HG03354 (cell line): ENCODE results near the gene PLXDC1.
"Not testable (repeated sequence)": the region's sequence is repeated elsewhere in the genome, so short reads cannot be mapped to it uniquely, and the experiment has no call there.

ENCODE experiments used
- ATAC-seq: cut with Tn5 transposase; IDR thresholded peaks from one replicate; pipeline ENCODE4 v1.9.1; 2021; ENCODE audit warnings: mild to moderate bottlenecking; ENCODE audit not compliant: unreplicated experiment, poor library complexity, severe bottlenecking

Gene PLXDC1

DNA sequence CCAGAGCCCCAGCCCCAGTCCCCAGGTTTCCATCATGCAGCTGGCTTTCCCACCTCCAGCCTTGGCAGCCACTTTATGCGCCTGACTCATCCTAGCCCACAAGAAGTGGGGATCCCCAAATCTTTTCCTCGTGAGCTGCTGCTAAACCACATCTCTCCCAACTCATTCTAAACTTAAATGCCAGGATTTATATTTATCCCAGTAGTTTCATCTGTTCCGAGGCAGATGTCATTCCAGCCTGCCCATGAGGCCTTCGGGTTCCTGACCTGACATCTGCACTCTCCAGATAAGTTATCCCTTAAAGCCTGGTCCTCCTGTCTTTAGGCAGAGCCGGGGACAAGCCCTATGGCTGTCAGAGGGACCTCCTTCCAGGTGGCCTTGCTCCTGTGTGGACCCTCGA, 16.6 kb downstream of the PLXDC1 start:
- ATAC-seq = no peak

DNA sequence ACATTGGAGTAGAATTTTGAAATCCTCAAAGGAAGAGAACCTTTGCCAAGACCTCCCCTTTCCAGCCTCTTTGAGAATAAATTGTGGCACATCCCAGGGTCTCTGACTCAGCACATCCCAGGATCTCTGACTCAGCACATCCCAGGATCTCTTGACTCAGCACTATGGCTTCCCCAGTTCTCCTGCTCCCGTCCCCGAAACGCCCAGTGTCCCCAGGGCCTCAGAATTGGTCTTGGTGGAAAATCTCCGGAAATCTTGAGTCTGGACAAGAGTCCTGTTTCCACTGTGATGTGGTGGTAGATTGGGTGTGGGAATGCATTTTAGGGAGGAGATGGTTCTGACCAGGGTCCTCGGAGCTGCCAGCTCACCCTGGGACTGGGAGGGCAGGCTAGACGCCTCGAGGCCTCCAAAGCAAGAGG, 19.2 kb downstream of the PLXDC1 start:
- ATAC-seq = no peak

DNA sequence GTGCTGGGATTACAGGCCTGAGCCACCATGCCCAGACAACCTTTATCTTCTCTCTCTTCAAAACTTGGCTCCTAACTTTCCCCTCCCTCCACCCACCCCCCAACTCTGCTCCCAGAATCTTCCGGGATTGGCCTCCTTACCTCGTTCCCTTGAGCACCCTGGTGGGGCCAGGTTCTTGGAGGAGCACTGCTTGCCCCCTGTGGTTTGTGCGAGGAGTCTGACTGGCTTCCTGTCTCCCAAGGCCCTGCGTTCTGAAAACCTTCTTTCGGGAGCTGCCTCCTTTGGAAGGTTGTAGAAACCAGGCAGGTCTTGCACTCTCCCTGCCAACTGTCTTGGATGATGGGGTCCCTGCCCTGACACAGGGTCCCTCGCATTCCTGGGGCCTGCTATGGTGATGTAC, 19.8 kb downstream of the PLXDC1 start:
- no peak for ATAC-seq

DNA sequence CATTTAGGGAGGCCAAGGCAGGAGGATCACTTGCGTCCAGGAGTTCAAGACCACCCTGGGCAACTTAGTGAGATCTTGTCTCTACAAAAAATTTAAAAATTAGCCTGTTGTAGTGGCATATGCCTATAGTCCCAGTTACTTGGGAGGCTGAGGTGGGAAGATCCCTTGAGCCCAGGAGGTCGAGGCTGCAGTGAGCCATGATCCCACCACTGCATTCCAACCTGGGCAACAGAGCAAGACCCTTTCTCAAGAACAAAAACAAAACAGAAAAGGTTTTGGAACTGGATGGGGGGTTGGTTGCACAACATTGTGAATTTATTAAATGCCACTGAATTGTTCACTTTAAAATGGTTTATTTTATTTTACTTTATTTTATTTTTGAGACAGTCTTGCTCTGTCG, 21.2 kb downstream of the PLXDC1 start:
- no peak for ATAC-seq

DNA sequence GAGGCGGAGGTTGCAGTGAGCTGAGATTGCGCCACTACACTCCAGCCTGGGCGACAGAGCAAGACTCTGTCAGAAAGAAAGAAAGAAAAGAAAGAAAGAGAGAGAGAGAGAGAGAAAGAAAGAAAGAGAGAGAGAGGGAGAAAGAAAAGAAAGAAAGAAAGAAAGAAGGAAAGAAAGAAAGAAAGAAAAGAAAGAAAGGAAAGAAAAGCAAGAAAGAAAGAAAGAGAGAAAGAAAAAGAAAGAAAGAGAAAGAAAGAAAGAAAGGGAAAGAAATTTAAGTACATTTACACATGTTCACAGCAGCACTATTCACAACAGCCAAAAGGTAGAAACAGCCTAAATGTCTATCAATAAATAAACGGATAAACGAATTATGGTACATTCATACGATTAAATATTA, 21.9 kb downstream of the PLXDC1 start:
- ATAC-seq = not testable (repeated sequence)

DNA sequence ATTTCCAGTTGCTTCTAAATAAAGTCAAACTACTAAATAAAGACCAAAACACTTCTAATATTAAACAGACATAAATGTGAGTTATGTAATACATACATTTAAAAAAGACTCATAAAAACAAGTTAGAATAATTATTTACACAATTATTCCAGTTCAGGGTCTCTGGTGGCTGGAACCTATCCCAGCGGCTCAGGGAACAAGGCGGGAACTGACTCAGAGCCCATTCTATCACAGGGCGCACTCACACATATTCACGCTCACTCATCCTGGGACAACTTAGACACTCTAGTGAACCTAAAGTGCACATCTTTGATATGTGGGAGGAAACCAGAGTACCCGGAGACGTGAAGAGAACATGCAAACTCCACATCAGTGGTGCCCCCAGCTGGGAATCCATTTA, 25.0 kb downstream of the PLXDC1 start:
- no peak for ATAC-seq

DNA sequence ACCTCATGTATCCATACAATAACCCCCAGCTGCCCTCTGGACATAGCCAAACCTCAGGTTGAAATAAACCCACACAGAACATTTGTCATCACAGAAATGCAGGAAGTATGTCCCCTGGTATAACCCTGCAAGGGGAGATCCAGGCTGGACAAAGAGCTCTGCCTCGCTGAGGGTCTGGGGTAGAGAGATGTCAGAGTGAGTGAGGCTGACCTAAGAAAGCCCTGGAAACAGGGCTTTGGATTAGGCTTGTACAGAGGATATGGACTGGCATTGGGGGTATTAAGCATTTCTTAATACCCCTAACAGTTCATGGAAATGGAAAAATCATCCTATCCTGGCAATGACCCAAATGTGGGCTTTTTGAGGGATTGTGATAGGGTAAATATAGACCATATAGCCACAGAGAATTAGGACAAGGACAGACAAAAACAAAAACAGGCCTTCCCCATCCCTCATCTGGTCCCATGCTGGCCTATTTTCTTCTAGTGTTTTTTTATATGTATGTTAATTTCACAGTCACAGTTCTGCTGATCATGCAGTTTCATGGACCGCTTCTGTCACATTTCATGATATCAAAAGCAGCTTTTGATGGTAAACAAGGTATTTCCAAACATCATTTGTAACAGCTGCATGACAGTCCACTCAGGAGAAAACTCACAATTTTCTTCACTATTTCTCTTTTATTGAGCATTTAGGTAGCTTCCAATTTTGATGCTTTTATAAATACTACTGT, 26.1 kb downstream of the PLXDC1 start:
- no peak for ATAC-seq

DNA sequence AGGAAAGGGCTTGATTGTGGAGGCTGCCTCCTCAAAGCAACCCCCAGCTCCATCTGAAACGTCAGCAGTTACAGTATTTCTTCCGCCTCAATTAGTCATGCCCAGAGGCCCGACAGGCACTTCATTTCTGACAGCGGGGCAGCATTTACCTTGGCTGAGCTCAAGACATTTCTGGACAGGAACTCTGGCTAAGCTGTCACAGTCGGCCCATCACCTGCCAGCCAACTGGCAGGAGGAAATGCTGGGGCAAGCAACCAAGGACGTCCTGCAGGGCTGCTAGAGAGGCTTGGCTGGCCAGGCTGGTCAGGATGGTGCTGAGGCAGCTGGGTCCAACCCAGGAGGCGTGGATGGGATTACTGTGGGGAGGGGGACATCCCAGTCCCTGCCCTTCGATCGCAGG, 27.8 kb downstream of the PLXDC1 start:
- ATAC-seq = no peak

DNA sequence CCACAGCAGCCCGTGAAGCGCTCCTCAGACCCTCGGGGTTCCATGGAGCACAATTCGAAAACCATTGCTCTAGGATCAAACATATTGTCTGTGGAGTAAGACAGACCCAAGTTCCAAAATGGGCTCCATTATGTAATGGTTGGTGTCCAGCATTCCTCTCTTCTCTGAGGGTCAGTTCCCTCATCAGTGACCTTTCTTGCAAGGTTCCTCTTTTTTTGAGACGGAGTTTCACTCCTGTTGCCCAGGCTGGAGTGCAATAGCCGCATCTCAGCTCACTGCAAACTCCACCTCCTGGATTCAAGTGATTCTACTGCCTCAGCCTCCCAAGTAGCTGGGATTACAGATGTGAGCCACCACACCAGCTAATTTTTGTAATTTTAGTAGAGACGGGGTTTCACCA, 28.4 kb downstream of the PLXDC1 start:
- no peak for ATAC-seq

DNA sequence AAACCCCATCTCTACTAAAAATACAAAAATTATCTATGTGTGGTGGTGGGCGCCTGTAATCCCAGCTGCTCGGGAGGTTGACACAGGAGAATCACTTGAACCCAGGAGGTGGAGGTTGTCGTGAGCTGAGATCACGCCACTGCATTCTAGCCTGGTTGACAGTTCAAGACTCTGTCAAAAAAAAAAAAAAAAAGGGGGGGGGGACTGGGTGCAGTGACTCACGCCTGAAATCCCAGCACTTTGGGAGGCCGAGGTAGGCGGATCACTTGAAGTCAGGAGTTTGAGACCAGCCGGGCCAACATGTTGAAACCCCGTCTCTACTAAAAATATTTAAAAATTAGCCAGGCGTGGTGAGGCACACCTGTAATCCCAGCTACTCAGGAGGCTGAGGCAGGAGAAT, 29.5 kb downstream of the PLXDC1 start:
- ATAC-seq = not testable (repeated sequence)

DNA sequence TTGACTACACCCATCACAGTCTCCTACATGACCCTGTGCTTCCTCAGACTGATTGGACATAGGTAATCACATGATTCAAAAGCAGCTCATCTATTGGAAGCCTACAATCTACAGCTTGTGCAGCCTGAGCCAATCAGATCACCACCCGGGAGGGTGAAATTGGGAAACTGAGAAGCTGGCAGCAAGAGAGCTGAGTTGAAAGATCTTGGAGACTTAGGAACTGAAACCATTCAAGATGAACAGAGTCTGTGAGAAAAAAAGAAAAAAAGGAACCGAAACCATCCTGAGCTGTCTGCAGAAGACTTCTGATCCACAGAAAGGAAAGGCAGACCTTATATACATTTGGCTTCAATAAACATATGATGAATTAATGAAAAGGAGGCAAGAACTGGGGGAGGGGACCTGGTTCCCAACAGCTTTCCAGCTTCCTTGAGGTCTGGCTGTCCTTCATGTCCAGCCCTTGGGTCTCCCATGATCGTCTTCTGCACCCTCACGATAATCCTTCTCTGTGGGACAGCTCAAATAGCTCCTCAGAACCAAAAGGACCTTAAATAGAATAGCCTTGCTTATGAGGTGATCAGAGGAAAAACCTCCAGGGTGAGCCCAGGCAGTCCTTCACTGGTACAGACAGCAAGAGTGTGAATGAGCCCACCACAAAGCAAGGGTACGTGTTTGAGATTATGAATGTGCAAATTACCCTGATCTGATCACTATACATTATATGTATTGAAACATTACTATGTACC, 32.6 kb downstream of the PLXDC1 start:
- no peak for ATAC-seq

DNA sequence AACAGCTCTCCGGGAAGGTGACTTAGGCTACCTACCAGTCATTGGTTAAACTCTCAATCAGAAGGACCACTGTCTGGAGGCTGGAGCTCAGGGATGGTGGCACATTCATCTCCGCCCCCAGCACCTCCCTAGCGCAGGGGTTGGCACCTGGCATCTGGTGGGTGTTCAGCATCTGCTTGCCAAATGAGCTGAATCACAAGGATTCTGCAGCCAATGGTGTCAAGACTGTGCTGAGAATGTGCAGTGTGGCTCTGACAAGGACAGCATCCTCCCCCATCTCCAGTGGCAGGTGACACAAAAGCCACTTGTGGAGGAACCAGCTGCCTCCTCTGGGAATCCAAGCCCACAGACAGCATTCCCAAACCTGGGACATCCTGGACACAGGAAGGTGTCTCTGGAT, 35.2 kb downstream of the PLXDC1 start:
- ATAC-seq = no peak

DNA sequence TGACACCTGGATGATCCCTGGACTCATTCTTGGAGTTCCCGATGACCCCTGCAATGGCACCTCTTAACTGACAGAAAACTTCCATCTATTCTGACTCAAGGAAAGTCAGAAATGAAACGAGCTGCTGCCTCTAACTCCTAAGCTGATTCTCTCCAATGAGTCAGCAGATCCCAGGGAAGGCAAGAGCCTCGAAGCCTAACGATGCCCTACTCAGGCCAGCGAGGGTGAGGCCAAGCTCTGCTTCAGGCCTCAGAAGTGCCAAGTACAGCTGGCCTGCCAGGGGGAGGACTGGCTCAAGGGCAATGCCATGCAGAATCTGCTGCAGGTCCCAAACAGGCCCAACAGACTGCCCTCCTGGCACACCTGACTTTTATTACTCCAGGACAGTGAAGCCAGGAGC, 36.3 kb downstream of the PLXDC1 start:
- no peak for ATAC-seq

DNA sequence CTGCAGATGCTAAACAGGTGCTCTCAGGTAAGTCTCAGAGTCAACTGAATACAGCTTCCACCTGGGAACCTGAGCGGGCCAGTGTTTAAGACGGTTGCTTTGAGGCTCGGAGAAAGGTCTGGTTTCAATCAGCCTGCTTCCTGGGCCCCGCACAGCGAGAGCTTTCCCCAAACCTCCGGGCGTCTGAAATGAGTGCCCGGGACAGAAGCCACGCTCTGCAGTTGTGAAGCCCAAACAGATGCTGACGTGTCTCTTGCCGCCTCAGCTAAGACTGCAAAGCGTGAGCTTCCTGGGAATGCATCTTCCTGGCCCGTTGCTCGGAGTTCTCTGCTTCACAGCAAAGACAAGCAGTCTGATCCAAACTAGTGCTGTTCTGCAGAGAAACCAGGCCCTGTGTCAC, 36.7 kb downstream of the PLXDC1 start:
- ATAC-seq = no peak

DNA sequence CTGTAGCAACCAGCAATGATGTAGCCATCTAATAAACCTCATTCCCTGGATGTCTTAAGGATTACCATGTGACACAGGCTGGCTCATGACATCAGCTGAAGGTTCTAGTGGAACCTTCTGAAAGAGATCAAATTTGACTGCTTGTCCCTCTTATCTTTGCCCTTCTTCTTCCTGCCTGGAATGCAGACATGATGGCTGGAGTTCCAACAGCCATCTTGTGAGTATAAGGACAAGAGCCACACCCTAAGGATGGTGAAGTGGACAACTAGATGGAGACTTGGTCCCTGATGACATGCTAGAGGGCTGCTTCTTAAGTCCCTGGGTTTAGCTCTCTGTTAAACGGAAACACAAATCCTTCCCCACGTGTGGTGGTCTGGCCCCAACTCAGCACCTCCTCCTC, 37.6 kb downstream of the PLXDC1 start:
- no peak for ATAC-seq

DNA sequence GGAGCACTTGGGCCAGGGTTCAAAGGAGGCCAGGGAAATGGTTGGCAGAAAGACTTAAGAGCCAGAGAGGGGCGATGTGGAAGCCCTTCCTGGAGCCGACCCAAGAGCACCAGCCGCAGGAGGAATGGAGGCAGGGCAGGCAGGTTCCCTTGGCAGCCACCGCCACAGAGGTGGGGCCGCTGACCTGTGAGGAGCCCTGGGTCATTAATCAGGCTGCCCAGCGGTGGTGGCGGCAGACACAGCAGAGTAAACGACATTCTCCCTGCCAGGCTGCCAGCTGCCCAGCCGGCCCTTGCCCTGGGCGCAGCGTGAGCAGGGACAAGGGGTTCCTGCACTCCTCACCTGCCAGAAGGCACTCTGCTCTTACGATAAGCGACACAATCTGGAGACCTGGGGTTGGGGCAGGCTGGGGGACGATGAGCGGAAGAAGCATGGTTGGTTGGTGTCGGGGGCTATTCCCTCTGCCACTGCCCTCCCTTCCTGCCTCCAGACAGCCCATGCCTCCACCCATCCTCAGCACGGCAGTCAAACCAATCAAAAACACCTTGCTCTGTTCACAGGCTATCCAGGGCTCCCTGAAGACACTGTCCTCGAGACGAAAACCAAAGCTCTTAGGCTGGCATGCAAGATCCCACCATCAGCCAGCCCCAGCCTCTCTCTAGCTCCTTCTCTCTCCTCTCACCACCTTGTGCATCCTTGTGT, 40.9 kb downstream of the PLXDC1 start:
- ATAC-seq = no peak

DNA sequence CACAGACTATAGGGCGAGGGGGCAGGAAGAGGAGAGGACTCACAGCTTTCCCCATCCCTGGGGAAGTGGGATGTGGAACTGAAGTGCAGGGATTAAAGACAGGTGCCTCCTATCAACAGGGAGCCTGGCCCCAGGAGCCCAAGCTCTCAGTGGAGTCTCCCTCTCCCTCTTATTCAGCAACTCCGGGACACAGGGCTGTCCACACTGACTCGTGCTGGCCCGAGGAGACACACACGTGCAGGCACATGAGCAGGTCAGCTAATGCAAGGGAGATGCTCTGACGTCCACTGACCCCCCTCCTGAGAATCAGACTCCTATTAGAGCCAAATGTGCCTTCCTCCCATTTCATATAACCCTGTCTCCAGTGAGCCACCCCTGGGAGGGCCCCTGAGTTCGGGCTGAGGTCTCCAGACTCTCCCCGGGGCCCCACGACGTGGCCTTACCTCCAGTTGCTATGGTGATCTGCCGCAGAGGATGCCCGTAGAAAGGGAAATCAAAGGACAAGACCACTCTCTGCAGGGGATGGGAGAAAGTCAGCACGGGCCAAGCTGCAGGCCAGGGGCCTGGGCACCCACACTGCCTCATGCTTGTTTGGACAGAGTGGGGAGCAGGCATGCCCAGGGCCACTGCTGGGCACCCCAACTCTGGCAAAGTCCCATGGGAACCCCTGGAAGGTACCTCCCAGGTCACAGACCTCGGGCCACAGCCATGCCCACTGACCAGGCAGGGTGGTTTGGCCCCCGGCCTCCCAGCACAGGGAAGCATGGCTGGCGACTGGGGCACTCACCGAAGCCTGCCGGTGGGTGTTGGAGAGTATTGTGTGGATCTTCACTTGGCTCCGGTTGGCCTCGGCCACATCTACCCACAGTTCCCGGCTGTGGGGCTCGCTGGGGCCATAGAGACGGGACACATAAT, 42.7 kb downstream of the PLXDC1 start:
- ATAC-seq = no peak

DNA sequence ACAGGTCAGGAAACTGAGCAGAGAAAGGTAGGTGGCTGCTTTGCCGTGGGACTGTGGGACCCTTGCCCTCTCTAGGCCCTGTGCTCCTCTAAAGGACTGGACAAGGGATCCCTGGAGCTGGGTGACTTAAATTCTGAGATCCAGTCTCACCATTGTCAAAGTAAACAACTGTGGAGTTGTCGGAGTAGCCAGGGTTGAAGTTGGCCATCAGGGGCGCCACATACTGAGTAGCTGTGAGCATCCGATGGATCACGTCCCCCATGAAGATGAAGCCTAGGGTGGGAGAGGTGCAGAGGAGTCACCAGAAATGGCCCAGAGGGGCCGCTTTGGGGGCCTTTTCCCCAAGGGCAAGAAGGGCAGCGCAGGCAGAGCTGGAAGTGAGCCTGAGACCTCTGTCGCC, 43.5 kb downstream of the PLXDC1 start:
- no peak for ATAC-seq

DNA sequence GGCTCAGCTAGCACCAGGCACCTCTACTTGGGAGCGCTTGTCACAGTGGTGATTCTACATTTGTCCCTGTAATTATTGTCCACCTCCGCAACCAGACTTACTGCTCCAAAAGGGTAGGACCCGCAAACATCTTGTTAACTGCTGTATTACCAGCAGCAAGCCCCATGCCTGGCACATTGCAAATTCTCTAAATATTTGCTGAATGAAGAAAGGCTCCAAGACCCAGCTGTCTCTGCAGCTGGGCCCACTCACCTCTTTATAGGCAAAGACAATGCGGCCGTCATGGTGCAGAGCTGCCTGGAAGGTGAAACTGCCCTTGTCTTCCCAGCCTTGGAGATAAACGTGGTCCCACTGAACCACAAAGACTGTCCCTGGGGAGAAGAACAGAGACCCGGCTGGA, 44.3 kb downstream of the PLXDC1 start:
- ATAC-seq = no peak

DNA sequence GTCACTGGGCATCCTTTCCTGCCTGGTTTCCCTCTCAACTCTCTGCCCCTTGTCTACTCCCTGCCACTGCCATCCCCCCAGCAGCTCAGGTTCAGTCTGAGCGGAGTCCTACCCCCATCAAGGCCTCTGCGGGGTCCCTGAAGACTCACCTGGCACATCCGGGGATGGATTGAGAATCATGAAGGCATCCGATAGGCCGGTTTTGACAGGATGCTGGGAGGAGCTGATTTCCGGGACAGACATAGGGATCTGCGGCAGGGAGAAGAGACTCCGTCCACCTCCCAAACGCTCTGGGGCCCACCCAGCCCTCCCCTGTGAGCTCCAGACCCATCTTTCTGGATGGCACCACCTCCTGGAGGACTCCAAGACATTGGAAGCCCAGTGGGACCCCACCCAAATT, 45.7 kb downstream of the PLXDC1 start:
- ATAC-seq = no peak
